Measurements from ENCODE around the gene ZNF613. TPM values are rescaled to one million over a fixed set of nuclear protein-coding genes. Genes with fewer than 3 reads are reported as not detected.
"Not testable (repeated sequence)": the region's sequence is repeated elsewhere in the genome, so short reads cannot be mapped to it uniquely, and the experiment has no call there.

Gene ZNF613
- total and polyA plus RNA-seq, 9 donors = 4.9 to 8.0 (median 5.9) TPM

GRCh38 chr19:51944798-51945552 lies 17.7 kb downstream of the ZNF613 start:
- no peak overlapping the region for H3K27ac ChIP-seq
- no peaks in the 10 kb centered on the region for H3K36me3 ChIP-seq
- peaks cover 2 to 70% of the 10 kb centered on the region in 2 donors for H3K9me3 ChIP-seq
- WGBS, 3 donors = 96 to 98% (median 97%) methylated on average over 7 of the region's 7 CpGs
- no peaks in the 10 kb centered on the region for H3K27me3 ChIP-seq
- no peak for TF ChIP-seq POLR2A (IDR thresholded peaks at IDR 0.05)
- TF ChIP-seq CTCF (IDR thresholded peaks at IDR 0.05) = no peak
- no peak for TF ChIP-seq EP300 (IDR thresholded peaks at IDR 0.05)
- no peak for DNase-seq
- H3K4me1 ChIP-seq (ENCODE audit: insufficient read depth) = no peaks in the 10 kb centered on the region
- H3K4me3 ChIP-seq = no peak overlapping the region
- intact Hi-C loops (cut with DNase I) = no loop called here

DNA sequence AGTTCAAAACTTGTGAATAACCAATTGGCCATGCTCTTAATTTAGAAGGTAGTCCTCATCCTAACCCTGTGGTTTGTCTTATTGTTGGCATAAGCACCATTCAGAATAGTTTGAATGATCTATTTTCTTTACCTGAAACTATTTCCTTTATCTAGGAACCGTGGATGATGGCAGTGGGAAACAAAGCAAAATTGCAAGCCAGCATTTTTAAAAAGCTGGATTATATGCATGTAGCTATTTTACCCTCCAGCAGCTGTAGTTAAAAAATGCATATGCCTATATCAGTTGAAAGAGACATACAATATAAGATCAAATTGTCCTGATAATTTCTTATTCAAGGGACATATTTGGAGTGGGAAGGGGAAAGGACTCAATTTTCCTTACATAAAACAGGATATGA lies 19.3 kb downstream of the ZNF613 start:
- intact Hi-C loops (cut with DNase I) = no loop called here
- WGBS, 3 donors = 88 to 92% (median 89%) methylated on average over 1 of the region's 1 CpG
- Histone ChIP-seq H3K4me1 (ENCODE audit: insufficient read depth) (no peaks in the 10 kb centered on the region), H3K27me3 (no peaks in the 10 kb centered on the region), H3K9me3 (peaks cover 2 to 57% of the 10 kb centered on the region in 2 donors), H3K36me3 (no peaks in the 10 kb centered on the region), H3K4me3 (no peak overlapping the region), H3K27ac (no peak overlapping the region)
- TF ChIP-seq CTCF (IDR thresholded peaks at IDR 0.05) (no peak), POLR2A (IDR thresholded peaks at IDR 0.05) (no peak), EP300 (IDR thresholded peaks at IDR 0.05) (no peak)
- no peak for DNase-seq

DNA sequence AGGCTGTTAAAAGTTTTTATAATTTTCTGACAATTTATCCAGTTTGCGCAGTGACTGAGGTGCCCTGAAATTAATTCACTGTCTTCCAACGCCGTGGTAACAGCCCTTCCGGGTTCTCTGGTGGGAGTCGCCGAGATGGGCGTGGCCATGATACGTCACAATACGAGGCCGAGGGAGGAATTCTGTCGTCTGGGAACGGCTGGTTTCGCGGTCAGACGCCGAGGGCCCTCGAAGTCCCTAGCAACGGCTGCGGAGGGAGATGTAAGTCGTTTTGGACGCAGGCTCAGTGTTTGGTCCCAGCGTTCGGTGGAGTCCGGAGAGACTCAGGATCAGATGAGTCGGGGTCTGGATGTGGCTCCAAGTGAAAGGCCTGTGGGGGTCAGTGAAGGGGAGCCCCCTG lies 21.7 kb downstream of the ZNF613 start:
- DNase-seq = peak; percentile 34 to 61 (median 54)
- Histone ChIP-seq H3K36me3 (no peaks in the 10 kb centered on the region), H3K27ac (no peak overlapping the region), H3K4me3 (no peak overlapping the region), H3K9me3 (peaks cover 0 to 34% of the 10 kb centered on the region in 2 donors), H3K4me1 (ENCODE audit: insufficient read depth) (no peaks in the 10 kb centered on the region), H3K27me3 (no peaks in the 10 kb centered on the region)
- TF ChIP-seq POLR2A (IDR thresholded peaks at IDR 0.05) (no peak), EP300 (IDR thresholded peaks at IDR 0.05) (no peak), CTCF (IDR thresholded peaks at IDR 0.05) (no peak)
- intact Hi-C loops (cut with DNase I) = no loop called here
- 9 to 12% (median 10%) methylated on average over 25 of the region's 25 CpGs for WGBS, 3 donors

DNA sequence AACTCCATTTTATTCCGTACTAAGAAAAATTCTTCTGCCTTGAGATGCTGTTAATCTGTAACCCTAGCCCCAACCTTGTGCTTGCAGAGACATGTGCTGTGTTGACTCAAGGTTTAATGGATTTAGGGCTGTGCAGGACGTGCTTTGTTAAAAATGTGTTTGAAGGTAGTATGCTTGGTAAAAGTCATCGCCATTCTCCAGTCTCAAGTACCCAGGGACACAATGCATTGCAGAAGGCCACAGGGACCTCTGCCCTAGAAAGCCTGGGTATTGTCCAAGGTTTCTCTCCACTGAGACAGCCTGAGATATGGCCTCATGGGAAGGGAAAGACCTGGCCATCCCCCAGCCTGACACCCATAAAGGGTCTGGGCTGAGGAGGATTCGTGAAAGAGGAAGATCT lies 30.6 kb downstream of the ZNF613 start:
- H3K36me3 ChIP-seq; intact Hi-C loops (cut with DNase I); H3K27me3 ChIP-seq; DNase-seq; H3K27ac ChIP-seq; H3K4me1 ChIP-seq (ENCODE audit: insufficient read depth); H3K4me3 ChIP-seq: not testable (repeated sequence)
- 61 to 68% (median 68%) methylated on average over 4 of the region's 4 CpGs for WGBS, 3 donors
- peaks cover 0 to 11% of the 10 kb centered on the region in 2 donors for H3K9me3 ChIP-seq

DNA sequence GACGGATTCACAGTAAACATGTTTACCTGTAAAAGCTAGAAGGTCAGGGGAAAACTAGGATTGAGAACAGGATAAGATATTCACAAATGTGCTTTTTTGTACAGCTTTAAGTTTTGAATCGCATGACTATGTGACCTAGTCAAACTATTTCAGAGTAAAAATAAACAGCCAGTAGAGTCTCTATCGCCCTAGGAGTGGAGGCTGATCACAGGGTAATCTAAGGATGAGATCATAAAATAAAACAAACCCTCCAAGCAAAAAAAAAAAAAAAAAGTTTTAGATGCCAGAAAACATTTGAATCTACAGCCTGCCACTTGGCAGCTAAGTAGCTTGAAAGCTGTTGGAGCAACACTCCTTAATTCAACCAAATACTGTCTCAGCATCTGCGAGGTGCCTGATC lies 32.5 kb downstream of the ZNF613 start:
- H3K36me3 ChIP-seq = no peaks in the 10 kb centered on the region
- TF ChIP-seq POLR2A (IDR thresholded peaks at IDR 0.05) = no peak
- TF ChIP-seq EP300 (IDR thresholded peaks at IDR 0.05) = no peak
- TF ChIP-seq CTCF (IDR thresholded peaks at IDR 0.05) = no peak
- WGBS, 3 donors = 47 to 54% (median 48%) methylated on average over 4 of the region's 4 CpGs
- no peak overlapping the region for H3K4me3 ChIP-seq
- H3K27ac ChIP-seq = no peak overlapping the region
- intact Hi-C loops (cut with DNase I) = no loop called here
- no peaks in the 10 kb centered on the region for H3K27me3 ChIP-seq
- H3K9me3 ChIP-seq = peaks cover 0 to 17% of the 10 kb centered on the region in 2 donors
- H3K4me1 ChIP-seq (ENCODE audit: insufficient read depth) = no peaks in the 10 kb centered on the region
- DNase-seq = no peak

DNA sequence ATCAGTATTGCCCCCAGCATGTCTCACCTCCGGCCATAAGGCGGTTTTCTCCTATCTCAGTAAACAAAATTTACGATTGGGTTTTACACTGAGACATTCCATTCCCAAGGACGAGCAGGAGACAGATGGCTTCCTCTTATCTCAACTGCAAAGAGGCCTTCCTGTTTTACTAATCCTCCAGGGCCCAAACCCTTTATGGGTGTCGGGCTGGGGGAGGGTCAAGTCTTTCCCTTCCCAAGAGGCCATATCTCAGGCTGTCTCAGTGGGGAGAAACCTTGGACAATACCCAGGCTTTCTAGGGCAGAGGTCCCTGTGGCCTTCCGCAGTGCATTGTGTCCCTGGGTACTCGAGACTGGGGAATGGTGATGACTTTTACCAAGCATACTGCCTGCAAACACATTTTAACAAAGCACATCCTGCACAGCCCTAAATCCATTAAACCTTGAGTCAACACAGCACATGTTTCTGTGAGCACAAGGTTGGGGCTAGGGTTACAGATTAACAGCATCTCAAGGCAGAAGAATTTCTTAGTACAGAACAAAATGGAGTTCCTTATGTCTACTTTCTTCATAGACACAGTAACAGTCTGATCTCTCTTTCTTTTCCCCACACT lies 33.5 kb downstream of the ZNF613 start:
- DNase-seq; H3K36me3 ChIP-seq; H3K27ac ChIP-seq; H3K27me3 ChIP-seq; H3K4me3 ChIP-seq; intact Hi-C loops (cut with DNase I); H3K4me1 ChIP-seq (ENCODE audit: insufficient read depth): not testable (repeated sequence)
- H3K9me3 ChIP-seq = peaks cover 0 to 26% of the 10 kb centered on the region in 2 donors
- WGBS, 3 donors = 6 to 8% (median 7%) methylated on average over 7 of the region's 7 CpGs

Data from ovary (tissue), 9 donors.